HL-60 (cell line): ENCODE measurements around the gene HORMAD2.

ENCODE experiments used
- TF ChIP-seq, protein P1 (sequence below): IDR thresholded peaks from one replicate; pipeline ENCODE4 v1.5.1; 2011; ENCODE audit warnings: low read length, control low read depth, inconsistent platforms; ENCODE audit not compliant: insufficient read depth
- TF ChIP-seq, protein P2 (sequence below): IDR thresholded peaks from 2 replicates; pipeline ENCODE4 v1.6.1; 2012; ENCODE audit warnings: low read depth; ENCODE audit not compliant: insufficient replicate concordance

DNA sequence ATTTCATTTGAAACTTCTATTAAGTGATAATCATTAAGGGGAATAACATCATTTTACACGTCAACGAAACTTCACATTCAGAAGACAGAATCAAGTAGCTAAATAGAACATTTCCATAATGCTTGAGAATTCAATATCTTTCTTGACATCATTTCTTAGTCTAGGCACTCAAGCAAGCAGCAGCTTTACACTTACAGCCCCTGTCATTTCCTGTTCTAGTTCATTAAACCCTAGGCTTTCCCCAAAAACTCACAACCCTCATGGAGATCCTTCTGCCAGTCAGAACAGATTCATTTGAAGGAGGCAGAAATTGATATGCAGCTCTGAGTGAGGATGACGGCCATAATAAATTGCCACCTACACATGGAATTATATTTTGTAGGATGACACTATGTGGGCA lies 5.3 kb upstream of the HORMAD2 start:
- TF ChIP-seq, protein P1, sequence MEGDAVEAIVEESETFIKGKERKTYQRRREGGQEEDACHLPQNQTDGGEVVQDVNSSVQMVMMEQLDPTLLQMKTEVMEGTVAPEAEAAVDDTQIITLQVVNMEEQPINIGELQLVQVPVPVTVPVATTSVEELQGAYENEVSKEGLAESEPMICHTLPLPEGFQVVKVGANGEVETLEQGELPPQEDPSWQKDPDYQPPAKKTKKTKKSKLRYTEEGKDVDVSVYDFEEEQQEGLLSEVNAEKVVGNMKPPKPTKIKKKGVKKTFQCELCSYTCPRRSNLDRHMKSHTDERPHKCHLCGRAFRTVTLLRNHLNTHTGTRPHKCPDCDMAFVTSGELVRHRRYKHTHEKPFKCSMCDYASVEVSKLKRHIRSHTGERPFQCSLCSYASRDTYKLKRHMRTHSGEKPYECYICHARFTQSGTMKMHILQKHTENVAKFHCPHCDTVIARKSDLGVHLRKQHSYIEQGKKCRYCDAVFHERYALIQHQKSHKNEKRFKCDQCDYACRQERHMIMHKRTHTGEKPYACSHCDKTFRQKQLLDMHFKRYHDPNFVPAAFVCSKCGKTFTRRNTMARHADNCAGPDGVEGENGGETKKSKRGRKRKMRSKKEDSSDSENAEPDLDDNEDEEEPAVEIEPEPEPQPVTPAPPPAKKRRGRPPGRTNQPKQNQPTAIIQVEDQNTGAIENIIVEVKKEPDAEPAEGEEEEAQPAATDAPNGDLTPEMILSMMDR = no peak
- TF ChIP-seq, protein P2, sequence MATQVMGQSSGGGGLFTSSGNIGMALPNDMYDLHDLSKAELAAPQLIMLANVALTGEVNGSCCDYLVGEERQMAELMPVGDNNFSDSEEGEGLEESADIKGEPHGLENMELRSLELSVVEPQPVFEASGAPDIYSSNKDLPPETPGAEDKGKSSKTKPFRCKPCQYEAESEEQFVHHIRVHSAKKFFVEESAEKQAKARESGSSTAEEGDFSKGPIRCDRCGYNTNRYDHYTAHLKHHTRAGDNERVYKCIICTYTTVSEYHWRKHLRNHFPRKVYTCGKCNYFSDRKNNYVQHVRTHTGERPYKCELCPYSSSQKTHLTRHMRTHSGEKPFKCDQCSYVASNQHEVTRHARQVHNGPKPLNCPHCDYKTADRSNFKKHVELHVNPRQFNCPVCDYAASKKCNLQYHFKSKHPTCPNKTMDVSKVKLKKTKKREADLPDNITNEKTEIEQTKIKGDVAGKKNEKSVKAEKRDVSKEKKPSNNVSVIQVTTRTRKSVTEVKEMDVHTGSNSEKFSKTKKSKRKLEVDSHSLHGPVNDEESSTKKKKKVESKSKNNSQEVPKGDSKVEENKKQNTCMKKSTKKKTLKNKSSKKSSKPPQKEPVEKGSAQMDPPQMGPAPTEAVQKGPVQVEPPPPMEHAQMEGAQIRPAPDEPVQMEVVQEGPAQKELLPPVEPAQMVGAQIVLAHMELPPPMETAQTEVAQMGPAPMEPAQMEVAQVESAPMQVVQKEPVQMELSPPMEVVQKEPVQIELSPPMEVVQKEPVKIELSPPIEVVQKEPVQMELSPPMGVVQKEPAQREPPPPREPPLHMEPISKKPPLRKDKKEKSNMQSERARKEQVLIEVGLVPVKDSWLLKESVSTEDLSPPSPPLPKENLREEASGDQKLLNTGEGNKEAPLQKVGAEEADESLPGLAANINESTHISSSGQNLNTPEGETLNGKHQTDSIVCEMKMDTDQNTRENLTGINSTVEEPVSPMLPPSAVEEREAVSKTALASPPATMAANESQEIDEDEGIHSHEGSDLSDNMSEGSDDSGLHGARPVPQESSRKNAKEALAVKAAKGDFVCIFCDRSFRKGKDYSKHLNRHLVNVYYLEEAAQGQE = no peak
